ENCODE measurements around the gene PRMT7.

PRMT7 gene

DNA sequence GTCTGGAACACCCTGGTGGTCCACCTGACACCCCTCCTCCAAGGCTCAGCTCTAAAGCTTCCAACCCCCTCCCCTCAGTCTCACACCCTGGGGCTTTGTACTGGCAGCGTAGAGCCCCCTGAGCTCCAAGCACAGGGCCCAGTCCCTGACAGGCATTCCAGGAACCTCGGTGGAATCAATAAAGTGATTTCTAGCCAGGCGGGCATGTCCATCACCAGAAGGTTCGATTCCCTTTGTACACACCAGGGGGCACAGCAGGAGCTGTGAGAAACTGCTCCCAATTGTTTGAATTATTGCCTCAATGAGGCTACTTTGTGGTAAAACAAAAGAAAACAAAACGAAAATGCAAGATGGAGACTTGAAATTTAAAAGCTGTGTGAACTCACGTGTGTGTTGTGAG lies 85.7 kb downstream of the PRMT7 start:
- DNase-seq (ENCODE audit: low read depth, low spot score), result no peak

DNA sequence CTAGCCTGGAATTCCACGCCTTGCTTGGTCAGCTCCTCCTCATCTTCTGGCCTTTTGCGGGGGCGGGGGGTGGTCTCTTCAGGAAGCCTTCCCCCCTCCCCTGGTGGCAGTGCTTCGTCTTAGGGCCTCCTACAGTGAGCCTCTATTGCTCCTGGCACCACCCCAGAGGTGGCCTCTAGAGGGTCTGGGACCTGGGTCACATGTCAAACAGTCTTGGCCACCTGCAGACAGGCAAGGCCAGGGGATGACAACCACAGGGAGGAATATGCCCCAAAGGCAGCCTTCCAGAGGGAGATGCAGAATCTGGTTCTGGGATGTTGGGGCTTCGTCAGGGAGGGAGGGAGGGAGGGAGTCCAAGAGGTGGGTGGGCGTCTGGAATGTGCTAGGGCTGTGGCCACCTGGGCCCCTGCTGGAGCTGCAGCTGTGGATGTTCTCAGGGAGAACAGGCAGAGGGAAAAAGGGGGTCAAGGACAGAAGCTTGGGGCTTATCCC lies 86.9 kb downstream of the PRMT7 start:
- no peak for DNase-seq (ENCODE audit: low read depth, low spot score)

DNA sequence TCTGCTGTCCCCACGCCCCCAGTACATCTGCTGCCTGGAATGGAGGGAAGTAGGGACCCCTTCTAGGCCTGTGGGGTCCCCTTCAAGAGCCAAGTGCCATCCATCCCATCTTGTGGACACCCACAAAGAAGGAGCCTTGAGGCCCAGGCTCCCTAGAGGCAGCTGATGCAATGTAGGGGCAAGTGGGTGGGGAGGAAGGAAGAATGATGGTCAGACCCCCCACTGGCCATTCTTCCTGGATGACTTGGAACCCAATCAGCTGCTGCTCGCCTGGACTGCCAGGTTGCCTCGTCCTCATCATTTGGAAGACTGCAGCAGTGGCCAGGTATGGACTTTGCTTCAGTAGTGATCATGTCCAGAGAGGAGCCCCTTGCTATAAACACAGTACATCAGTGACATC lies 88.6 kb downstream of the PRMT7 start:
- DNase-seq (ENCODE audit: low read depth, low spot score), result no peak

DNA sequence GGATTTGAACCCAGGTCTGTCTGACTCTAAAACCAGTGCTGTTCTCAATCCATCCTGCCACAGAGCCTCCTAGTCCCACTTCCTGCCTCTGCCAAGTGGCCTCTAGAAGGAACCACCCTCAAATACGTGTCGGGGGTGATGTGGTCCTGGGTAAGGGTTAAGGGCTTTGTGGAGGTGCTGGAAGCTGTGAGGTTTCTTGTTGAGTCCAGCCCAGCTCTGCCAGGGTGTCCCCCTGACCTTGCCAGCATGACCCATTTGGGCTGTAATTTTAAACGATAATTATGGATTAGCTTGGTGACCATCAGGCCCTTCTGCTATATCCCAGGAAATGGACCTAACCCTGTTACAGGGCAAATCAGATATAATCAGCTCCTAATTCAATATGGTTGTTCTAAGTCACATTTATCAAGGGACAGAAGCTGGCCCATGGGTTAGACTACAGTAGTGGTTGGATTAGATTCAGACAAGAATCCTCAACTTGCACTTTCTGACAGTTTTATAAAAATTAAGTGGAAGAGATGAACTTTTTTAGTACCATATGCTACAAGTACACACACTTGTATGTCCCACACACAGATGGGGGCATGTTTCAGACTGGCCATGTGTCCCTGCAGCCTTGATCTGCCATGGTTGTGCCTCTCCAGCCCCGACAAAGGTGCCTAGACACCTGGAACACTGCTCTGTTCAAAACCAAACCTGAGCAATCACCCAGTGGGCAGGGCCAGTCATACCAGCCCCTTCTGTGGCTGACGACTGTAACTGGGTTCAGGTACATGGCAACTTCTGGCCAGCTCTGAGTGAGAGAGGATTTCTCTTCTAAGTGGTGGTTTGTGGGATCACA lies 89.5 kb downstream of the PRMT7 start:
- no peak for DNase-seq (ENCODE audit: low read depth, low spot score)

DNA sequence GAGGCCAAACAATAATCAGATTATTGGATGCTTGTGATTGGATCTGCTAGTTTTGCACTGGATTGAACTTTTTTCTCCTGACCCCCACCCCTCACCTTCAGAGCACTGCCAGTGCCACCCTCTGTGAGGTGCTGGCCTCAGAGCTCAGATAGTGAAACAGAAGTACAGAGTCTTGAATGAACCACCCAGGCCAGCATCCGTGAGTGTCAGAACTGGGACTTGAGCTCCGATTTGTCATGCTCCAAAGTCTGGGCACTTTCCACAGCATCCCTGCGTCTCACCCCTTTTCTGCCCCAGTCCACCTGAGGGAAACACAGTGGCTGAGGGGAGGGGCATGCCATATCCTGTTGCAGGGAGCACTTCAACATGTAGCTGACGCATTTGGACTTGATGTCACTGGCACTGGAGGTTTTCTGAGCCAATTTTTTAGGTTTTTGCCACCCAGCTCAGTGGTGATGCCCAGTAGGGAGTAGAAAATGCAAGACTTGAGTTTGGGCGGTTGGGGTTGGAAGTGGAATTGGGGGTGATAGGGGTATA lies 90.2 kb downstream of the PRMT7 start:
- no peak for DNase-seq (ENCODE audit: low read depth, low spot score)

DNA sequence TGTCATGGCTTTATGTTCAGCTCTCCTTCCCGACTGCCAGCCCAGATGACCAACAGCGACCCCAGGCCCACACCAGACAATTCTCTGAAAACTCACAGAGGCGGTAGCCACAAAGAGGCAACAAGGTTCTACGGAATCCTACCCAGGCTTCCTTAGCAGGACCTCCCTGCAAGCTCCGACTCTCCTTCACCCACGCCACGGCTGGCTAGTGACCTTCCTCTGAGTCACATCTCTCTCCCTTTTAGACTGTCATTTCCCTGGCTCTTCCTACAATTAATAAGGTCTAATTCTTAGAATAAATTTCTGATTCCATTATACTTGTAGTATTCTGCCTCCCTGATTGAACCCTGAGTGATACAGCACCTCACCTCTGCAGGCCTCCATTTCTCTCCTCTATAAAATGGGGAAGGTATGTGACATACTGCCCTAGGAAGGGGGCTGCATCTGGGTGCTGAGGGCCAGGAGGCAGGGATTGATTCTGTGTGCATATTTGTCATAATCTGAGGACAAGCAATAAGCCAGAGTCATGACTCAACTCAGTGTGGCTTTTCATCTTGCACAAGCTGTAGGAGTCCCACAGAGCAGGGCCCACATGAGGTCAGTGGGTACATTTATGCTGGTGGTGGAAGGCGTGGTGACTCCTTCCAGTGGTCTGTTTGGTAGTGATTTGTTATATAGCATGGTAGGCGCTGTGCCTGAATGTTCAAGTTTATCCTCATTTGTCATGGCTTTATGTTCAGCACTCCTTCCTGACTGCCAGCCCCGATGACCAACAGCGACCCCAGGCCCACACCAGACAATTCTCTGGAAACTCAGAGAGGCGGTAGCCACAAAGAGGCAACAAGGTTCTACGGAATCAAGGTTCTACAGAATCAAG lies 91.3 kb downstream of the PRMT7 start:
- no peak for DNase-seq (ENCODE audit: low read depth, low spot score)

DNA sequence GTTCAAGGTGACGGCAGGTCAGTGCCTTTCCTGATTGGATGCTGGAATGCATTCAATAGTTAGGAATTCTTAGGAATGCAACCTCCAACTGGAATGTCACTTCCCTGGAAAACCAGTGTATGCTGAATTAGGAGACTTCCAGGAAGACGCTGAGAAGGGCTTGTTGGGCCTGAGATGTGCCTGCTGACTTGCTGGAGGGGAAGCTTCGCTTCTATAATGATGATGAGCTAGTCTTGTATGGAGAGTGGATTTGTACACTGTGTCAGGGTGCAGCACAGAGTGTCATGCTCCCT lies 91.9 kb downstream of the PRMT7 start:
- DNase-seq (ENCODE audit: low read depth, low spot score), result no peak

DNA sequence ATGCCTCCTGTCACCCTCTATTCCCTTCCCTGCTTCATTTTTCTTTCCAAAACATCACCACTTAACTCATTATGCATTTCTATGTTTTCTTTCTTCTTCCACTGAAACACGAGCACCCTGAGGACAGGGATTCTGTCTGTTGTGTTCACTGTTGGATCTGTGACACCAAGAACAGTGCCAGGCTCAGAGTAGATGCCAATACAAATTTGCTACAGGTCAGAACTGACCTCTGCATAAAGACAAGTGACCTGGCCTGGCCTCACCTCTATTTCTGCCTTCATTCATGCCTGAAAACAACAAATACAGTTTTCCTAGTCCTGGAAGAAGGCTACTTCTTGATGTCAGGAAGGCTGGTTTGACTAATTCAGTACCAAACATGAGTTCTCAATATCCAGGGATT lies 92.4 kb downstream of the PRMT7 start:
- DNase-seq (ENCODE audit: low read depth, low spot score), result no peak

DNA sequence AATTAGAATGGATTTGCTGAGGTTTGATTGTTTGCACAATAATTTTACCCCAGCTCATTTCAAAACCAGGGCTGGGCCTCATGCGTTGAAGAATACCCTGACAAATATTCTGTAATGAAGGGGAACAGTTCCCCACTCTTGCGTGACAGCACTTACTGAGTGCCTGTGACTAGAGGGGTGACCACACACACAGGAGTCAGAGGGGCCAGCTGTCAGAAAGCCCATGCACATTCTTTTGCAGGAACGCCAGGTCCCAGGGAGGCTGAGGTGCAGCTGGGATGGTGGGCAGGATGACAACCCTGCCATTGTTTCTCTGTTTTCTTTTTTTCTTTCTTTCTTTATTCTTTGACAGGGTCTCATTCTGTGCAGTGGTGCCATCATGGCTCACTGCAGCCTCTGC lies 92.9 kb downstream of the PRMT7 start:
- no peak for DNase-seq (ENCODE audit: low read depth, low spot score)

DNA sequence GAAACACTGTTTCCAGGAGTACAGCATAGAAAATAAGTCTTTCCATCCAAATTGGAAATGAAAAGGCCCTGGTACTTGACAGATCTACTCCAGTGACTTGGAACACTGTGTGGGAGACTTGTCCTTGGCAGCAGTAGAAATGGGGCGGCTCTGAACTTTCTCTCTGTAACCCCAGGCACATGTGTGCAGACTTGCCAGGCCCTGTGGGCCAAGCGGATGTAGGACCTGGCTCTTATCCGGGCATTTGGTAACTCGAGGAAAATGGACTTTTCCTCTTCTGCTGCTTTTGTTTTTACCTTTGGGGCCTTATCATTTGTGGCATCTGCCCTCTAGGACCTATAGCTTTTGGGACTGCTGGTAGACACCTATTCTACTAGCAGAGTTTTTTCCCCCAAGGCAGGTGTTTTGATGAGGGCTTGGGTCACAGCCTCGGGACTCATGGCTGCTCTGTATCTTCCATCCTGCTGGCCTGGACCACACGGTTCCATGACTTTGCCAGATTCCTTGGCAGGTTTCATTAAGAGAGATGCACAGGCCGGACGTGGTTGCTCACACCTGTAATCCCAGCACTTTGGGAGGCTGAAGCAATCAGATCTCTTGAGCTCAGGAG lies 94.0 kb downstream of the PRMT7 start:
- no peak for DNase-seq (ENCODE audit: low read depth, low spot score)

DNA sequence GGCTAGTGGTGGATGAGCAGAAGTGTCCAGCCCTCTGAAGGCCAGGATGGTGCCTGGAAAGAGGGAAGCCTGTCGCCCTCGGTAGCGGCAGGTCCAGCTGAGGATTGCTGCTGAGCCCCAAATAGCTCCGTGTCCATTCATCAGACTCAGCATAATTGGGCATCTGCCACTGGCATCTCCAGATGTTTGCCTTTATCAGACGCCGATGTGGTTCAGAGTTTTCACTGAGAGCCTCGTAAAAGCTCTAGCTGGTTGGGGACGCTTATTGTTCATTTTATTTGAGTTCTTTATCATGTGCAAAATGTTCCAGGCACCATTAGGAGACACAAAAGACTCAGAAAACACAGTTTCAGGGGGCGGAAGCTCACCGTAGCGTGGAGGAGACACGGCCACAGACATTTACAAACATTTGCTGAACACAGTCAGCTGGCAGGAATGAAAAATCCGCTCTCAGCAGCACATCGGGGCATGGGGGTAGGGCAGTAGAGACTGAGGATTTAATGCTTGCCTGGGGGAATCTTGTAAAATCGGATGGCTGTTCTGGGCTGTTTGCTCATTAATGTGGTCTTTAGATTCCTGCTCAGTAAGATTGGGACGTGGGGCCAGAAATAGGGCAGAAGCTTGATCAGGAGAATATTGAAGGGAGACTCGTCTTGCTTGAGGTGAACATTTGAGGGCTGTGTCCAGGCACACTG lies 95.8 kb downstream of the PRMT7 start:
- no peak for DNase-seq (ENCODE audit: low read depth, low spot score)

All from activated naive CD8-positive, alpha-beta T cell treated with anti-CD3 and anti-CD28 coated beads, Interleukin-2, amount 50 U/mL, for 16 hours (primary cell).